Liver (tissue), 3 donors: ENCODE data around the gene CASP9.

ENCODE experiments used
- RXRA ChIP-seq, 2 donors: IDR thresholded peaks; 2 replicates each; pipeline ENCODE4 v1.6.1; 2017 to 2018; ENCODE audit warnings: antibody characterized with exemption in 2 of 2, mild to moderate bottlenecking in 1 of 2
- TF ChIP-seq, protein P1 (sequence below): fragments of 150-350 bp; IDR thresholded peaks from 2 replicates; pipeline ENCODE4 v1.5.1; 2017; ENCODE audit warnings: improper control_type of control experiment, low read depth, low read length; ENCODE audit not compliant: missing input control
- TF ChIP-seq, protein P2 (sequence below): IDR thresholded peaks from 2 replicates; pipeline ENCODE4 v1.6.1; 2016; ENCODE audit warnings: antibody characterized with exemption
- donor health status: healthy.
- donor health status: healthy.

DNA sequence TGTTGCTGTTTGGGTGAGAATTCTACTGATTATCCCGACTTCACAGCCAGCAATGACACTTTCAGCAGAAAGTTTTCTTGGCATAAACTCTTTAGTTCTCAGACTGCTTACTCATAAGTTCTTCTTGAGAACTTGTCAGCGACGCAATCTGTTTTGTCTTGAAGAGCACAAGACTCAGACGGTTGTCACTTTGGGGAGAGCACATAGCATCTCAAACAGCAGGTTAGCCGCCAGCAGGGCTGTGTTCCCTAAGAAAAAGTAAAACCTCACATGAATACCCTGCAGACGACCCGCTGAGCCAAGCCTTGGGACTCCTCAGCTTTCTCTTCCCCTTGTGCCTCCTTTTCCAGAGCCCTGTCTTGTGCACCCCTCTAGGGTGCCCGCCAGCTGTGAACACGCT, 49.5 kb upstream of the CASP9 start:
- TF ChIP-seq, protein P1, sequence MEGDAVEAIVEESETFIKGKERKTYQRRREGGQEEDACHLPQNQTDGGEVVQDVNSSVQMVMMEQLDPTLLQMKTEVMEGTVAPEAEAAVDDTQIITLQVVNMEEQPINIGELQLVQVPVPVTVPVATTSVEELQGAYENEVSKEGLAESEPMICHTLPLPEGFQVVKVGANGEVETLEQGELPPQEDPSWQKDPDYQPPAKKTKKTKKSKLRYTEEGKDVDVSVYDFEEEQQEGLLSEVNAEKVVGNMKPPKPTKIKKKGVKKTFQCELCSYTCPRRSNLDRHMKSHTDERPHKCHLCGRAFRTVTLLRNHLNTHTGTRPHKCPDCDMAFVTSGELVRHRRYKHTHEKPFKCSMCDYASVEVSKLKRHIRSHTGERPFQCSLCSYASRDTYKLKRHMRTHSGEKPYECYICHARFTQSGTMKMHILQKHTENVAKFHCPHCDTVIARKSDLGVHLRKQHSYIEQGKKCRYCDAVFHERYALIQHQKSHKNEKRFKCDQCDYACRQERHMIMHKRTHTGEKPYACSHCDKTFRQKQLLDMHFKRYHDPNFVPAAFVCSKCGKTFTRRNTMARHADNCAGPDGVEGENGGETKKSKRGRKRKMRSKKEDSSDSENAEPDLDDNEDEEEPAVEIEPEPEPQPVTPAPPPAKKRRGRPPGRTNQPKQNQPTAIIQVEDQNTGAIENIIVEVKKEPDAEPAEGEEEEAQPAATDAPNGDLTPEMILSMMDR, result no peak
- no peak for TF ChIP-seq RXRA (IDR thresholded peaks at IDR 0.05)
- TF ChIP-seq, protein P2, sequence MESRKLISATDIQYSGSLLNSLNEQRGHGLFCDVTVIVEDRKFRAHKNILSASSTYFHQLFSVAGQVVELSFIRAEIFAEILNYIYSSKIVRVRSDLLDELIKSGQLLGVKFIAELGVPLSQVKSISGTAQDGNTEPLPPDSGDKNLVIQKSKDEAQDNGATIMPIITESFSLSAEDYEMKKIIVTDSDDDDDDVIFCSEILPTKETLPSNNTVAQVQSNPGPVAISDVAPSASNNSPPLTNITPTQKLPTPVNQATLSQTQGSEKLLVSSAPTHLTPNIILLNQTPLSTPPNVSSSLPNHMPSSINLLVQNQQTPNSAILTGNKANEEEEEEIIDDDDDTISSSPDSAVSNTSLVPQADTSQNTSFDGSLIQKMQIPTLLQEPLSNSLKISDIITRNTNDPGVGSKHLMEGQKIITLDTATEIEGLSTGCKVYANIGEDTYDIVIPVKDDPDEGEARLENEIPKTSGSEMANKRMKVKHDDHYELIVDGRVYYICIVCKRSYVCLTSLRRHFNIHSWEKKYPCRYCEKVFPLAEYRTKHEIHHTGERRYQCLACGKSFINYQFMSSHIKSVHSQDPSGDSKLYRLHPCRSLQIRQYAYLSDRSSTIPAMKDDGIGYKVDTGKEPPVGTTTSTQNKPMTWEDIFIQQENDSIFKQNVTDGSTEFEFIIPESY, result no peak
